Gastrocnemius medialis (tissue), 4 donors: ENCODE data around the gene SPATA31C1. TPM values are rescaled to one million over a fixed set of nuclear protein-coding genes. Genes with fewer than 3 reads are reported as not detected.
"Not testable (repeated sequence)": the region's sequence is repeated elsewhere in the genome, so short reads cannot be mapped to it uniquely, and the experiment has no call there.

Experiments
- ATAC-seq, 2 donors: fragments of 150-250 bp; one replicate each; pipeline ENCODE4 v1.9.1; 2016
- DNase-seq, 2 donors: peaks; one replicate each; pipeline ENCODE4 v3.0.0-alpha.2; 2019
- H3K27ac ChIP-seq, 4 donors: fragments of 200-600 bp; sonication (generic); 1 replicate in 1 of 4; 2 replicates in 3 of 4; pipeline ENCODE4 v1.5.1; 2016 to 2018; ENCODE audit warnings: mild to moderate bottlenecking in 2 of 4, moderate library complexity in 1 of 4
- H3K27me3 ChIP-seq, 3 donors: fragments of 200-600 bp; sonication (generic) in 2 of 3; 1 replicate in 1 of 3; 2 replicates in 2 of 3; pipeline versions ENCODE4 v1.5.1 to v1.6.0; 2016 to 2019; ENCODE audit warnings: mild to moderate bottlenecking in 1 of 3, moderate library complexity in 1 of 3
- H3K36me3 ChIP-seq, 2 donors: fragments of 200-600 bp; sonication (generic) in 1 of 2; one replicate each; pipeline ENCODE4 v1.5.1; 2017 to 2018
- H3K4me1 ChIP-seq, 2 donors: fragments of 200-600 bp; sonication (generic) in 1 of 2; one replicate each; pipeline ENCODE4 v1.5.1; 2016 to 2017; ENCODE audit warnings: mild to moderate bottlenecking in 2 of 2
- H3K4me3 ChIP-seq, 4 donors: fragments of 200-600 bp; sonication (generic) in 3 of 4; 1 replicate in 1 of 4; 2 replicates in 3 of 4; pipeline ENCODE4 v1.5.1; 2016 to 2019; ENCODE audit warnings: mild to moderate bottlenecking in 2 of 4
- H3K9me3 ChIP-seq, 3 donors: fragments of 200-600 bp; sonication (generic) in 2 of 3; 1 replicate in 1 of 3; 2 replicates in 2 of 3; pipeline ENCODE4 v1.5.1; 2016 to 2019
- CTCF ChIP-seq, 5 experiments: fragments of 450-650 bp in 3 of 5; fragments of 200-600 bp in 2 of 5; sonication (generic) in 2 of 5; IDR thresholded peaks in 4 of 5; conservative IDR thresholded peaks in 1 of 5; 1 replicate in 4 of 5; 2 replicates in 1 of 5; pipeline ENCODE4 v1.5.1; 2016 to 2019; ENCODE audit warnings: antibody characterized with exemption in 5 of 5, mild to moderate bottlenecking in 3 of 5, moderate library complexity in 3 of 5
- POLR2A ChIP-seq, 2 donors: fragments of 450-650 bp; IDR thresholded peaks; one replicate each; pipeline ENCODE4 v1.6.1; 2017; ENCODE audit warnings: antibody characterized with exemption in 2 of 2, mild to moderate bottlenecking in 2 of 2, moderate library complexity in 2 of 2
- in situ Hi-C, 4 donors: fragments of 200-750 bp; cut with MboI; loops; one replicate each; pipeline versions ENCODE4 v1.15.0 to v1.8.0; 2017; ENCODE audit warnings: low sequenced_read_pairs in 4 of 4
- intact Hi-C: fragments of 100-400 bp; cut with DNase I; formaldehyde crosslinking; loops from one replicate; pipeline ENCODE4 v1.15.1; 2023; ENCODE audit warnings: low total_unique reads
- total RNA-seq, 4 donors: library from RNA; depleted of rRNA; stranded (reverse); fragments of >200 nt; gene quantifications; one replicate each; pipeline versions ENCODE4 v1.1.0 to v1.2.3, GENCODE V29; 2016

SPATA31C1 gene
- total RNA-seq, 4 donors from 2014 or later = not detected

DNA sequence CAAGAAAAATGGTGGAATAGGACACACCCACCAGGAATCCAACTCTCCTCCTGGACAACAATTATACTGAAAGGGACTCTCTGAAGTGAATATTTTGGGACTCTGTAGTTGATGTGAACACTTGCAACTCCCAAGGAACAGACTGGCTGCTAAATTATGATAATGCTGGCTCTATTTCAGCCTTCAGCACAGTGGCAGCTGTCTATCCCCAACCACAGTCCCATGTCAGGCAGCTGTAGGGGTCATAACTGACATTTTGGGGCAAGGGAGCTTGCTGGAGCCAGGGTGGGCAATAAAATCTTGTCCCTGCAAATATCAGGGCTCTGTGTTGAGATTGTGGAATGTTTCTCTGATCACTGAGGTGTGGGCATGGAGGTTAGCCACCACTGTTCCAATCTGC, 20.9 kb upstream of the SPATA31C1 start:
- no peak for ATAC-seq
- intact Hi-C loops = no loop called here
- in situ Hi-C loops = no loop called here
- TF ChIP-seq POLR2A (IDR thresholded peaks at IDR 0.05) (no peak), CTCF (IDR thresholded peaks at IDR 0.05 in 4 of 5, conservative IDR thresholded peaks at IDR 0.05 in 1 of 5) (no peak)
- no peak for DNase-seq
- Histone ChIP-seq H3K36me3 (no peaks in the 10 kb centered on the region), H3K27me3 (no peaks in the 10 kb centered on the region), H3K4me1 (no peaks in the 10 kb centered on the region), H3K9me3 (no peaks in the 10 kb centered on the region), H3K27ac (no peak overlapping the region), H3K4me3 (no peak overlapping the region)

GRCh38 chr9:87898151-87898550, 19.6 kb upstream of the SPATA31C1 start:
- H3K27ac ChIP-seq = no peak overlapping the region
- no peak overlapping the region for H3K4me3 ChIP-seq
- in situ Hi-C loops (no loop called here), intact Hi-C loops (no loop called here)
- H3K9me3 ChIP-seq = no peaks in the 10 kb centered on the region
- TF ChIP-seq POLR2A (IDR thresholded peaks at IDR 0.05) = no peak
- TF ChIP-seq CTCF (IDR thresholded peaks at IDR 0.05 in 4 of 5, conservative IDR thresholded peaks at IDR 0.05 in 1 of 5) = no peak
- no peak for ATAC-seq
- H3K27me3 ChIP-seq = no peaks in the 10 kb centered on the region
- no peaks in the 10 kb centered on the region for H3K36me3 ChIP-seq
- H3K4me1 ChIP-seq = no peaks in the 10 kb centered on the region
- DNase-seq = no peak

DNA sequence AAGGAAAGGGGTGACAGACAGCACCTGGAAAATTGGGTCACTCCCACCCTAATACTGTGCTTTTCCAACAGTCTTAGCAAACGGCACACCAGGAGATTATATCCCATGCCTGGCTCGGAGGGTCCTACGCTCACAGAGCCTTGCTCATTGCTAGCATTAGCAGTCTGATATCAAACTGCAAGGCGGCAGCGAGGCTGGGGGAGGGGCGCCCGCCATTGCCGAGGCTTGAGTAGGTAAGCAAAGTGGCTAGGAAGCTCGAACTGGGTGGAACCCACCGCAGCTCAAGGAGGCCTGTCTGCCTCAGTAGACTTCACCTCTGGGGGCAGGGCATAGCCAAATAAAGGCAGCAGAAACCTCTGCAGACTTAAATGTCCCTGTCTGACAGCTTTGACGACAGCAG, 15.4 kb upstream of the SPATA31C1 start:
- ATAC-seq, H3K27ac ChIP-seq, intact Hi-C loops, H3K36me3 ChIP-seq, H3K4me3 ChIP-seq, H3K4me1 ChIP-seq, DNase-seq, H3K9me3 ChIP-seq, in situ Hi-C loops, H3K27me3 ChIP-seq: not testable (repeated sequence)

DNA sequence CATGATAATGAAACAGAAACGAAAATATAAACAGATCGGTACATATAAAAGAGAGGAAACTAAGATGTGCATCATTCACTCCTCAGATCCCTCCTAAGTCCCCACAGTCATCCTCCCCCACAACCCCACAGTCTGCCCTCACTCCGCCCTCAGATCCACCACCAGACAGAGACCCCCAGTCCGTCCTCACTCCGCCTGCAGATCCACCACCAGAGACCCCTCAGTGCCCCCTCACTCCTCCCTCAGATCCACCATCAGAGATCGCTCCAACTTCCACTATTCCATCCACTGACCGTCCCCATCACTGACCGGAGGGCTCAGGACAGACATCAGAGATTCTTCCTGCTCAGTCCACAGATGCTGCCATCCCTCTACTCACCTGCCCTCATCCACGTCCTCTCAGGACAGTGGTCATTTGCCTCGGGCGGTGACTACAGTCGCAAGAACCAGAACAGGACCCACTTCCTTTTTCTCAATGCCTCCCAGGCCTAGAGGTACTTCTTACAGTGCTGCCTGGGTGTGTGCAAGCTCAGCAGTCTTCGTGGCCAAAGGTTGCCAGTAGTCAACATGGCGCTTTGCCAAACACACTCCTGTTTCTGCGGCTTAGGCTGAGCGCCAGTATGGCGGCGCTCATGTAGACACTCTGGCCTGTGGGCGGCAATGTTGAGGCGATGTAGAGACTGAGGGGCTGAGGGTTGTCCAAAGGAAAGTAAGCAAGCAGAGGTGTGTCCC, 8.3 kb upstream of the SPATA31C1 start:
- intact Hi-C loops = no loop called here

GRCh38 chr9:87910821-87911220, 6.9 kb upstream of the SPATA31C1 start:
- H3K36me3 ChIP-seq = no peaks in the 10 kb centered on the region
- H3K4me3 ChIP-seq = no peak overlapping the region
- intact Hi-C loops (no loop called here), in situ Hi-C loops (no loop called here)
- H3K4me1 ChIP-seq = no peaks in the 10 kb centered on the region
- DNase-seq (no peak), ATAC-seq (no peak)
- H3K27ac ChIP-seq = no peak overlapping the region
- TF ChIP-seq CTCF (IDR thresholded peaks at IDR 0.05 in 4 of 5, conservative IDR thresholded peaks at IDR 0.05 in 1 of 5) (no peak), POLR2A (IDR thresholded peaks at IDR 0.05) (no peak)
- no peaks in the 10 kb centered on the region for H3K27me3 ChIP-seq
- no peaks in the 10 kb centered on the region for H3K9me3 ChIP-seq

More for the DNA sequence above, 8.3 kb upstream of the SPATA31C1 start:
- Histone ChIP-seq H3K27me3 (no peaks in the 10 kb centered on the region), H3K36me3 (no peaks in the 10 kb centered on the region), H3K4me1 (no peaks in the 10 kb centered on the region), H3K9me3 (no peaks in the 10 kb centered on the region), H3K27ac (no peak overlapping the region), H3K4me3 (no peak overlapping the region)
- in situ Hi-C loops = no loop called here
- TF ChIP-seq CTCF (IDR thresholded peaks at IDR 0.05 in 4 of 5, conservative IDR thresholded peaks at IDR 0.05 in 1 of 5) (no peak), POLR2A (IDR thresholded peaks at IDR 0.05) (no peak)
- ATAC-seq (no peak), DNase-seq (no peak)

- intact Hi-C loops, H3K36me3 ChIP-seq, H3K27me3 ChIP-seq, DNase-seq, ATAC-seq, in situ Hi-C loops, H3K4me3 ChIP-seq, H3K4me1 ChIP-seq, H3K27ac ChIP-seq, H3K9me3 ChIP-seq: not testable (repeated sequence)
Observed at GRCh38 chr9:87919013-87919412, 1.3 kb downstream of the SPATA31C1 start.

DNA sequence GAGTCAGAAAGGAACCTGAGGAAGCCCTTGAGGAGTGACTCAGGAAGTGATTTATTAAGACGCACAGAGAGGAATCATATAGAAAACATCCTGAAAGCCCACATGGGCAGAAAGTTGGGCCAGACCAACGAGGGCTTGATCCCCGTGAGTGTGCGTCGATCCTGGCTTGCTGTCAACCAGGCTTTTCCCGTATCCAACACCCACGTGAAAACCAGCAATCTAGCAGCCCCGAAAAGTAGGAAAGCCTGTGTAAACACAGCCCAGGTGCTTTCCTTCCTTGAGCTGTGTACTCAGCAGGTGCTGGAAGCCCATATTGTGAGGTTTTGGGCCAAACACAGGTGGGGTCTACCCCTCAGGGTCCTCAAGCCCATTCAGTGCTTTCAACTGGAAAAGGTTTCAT, 3.8 kb downstream of the SPATA31C1 start:
- DNase-seq, ATAC-seq, in situ Hi-C loops, H3K4me3 ChIP-seq, H3K9me3 ChIP-seq, intact Hi-C loops, H3K4me1 ChIP-seq, H3K27me3 ChIP-seq, H3K27ac ChIP-seq, H3K36me3 ChIP-seq: not testable (repeated sequence)

- H3K9me3 ChIP-seq, H3K27me3 ChIP-seq, H3K27ac ChIP-seq, intact Hi-C loops, DNase-seq, H3K4me1 ChIP-seq, H3K36me3 ChIP-seq, in situ Hi-C loops, ATAC-seq, H3K4me3 ChIP-seq: not testable (repeated sequence)
Observed at GRCh38 chr9:87923012-87923411, 5.2 kb downstream of the SPATA31C1 start.
